Measurements from ENCODE around the gene ASIP. TPM values are rescaled to one million over a fixed set of nuclear protein-coding genes. Genes with fewer than 3 reads are reported as not detected.

The ASIP gene
- polyA plus RNA-seq, 1 donor: 0.63 TPM

DNA sequence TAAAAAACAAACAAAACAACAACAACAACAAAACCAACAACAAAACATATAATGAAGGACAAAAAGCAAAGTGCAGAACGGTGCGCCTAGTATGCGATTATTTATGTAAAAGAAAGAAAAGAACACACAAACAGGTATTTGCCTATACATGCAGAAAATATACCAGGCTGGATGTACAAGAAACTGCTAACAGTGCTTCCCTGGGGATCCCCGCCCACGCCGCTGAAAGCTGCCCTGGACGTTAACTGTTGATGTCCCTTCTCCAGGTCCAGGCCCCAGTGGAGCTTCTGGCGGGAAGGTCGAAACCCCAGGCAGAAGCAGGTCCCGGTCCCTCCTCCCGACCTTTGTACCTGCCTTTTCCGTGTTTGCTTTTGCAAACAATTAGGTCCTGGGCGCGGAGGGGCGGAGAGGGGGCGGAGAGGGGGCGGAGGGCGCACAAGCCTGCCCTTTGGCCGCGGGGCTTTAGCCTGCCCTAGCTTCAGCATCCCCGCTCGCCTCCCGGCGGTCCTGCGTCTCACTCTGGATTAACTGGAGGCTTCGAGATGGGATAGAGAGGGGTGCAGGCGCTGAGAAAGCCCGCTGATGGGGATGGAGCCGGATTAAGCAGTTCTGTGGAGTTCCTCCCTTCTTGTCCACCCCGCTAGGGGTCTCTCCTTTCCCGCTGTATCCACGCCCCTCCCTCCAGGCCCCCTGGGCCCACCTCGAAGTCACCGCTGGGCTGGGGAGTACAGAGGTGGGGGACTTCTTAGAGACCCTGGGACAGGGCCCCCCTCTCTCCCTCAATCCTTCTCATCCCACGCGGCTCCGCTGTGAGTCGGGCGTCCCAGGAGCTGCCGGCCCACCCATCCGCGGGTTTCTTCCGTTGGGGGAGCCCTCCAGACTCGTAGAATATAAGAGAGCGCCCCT, 70.1 kb downstream of the ASIP start:
- DNase-seq (ENCODE audit: low read depth): no peak

GRCh38 chr20:34312024-34312460, 70.8 kb downstream of the ASIP start:
- DNase-seq (ENCODE audit: low read depth): no peak

GRCh38 chr20:34312544-34313217, 71.5 kb downstream of the ASIP start:
- DNase-seq (ENCODE audit: low read depth): peak; percentile 63

- DNase-seq (ENCODE audit: low read depth): no peak
These were observed 74.0 kb downstream of the ASIP start for GRCh38 chr20:34315236-34315635.

DNA sequence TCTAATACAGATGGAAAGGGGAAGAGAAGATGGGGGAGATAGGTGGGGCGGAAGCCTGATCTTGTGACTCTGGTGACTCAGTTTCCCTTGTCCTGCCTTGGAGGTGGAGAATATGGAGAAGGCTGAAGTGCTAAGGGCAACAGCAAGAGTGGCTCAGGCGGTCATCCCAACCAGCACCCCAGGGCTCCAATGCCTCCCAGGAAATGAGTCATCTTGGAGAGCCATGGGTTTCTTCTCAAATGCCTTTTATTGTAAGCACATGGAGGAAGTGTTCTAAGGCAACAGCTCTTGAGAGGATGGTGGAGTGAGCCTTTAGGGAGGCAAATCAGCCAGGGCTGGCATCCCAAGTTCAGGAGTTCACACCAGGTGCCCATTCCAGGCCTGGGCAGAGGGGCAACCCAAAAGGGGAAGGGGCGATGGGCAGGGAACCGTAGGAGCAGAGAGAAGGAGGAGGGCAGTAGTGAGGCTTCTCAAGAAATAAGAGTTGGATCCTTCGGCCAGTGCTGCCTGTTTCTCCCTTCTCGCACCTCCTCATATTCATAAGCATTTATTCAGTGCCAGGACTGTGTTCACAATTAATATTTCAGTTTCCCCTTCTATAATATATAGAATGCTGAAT, 75.1 kb downstream of the ASIP start:
- DNase-seq (ENCODE audit: low read depth): no peak

Other genes with a start within 250 kb of the ASIP start
- gene RALY, start 247.5 kb upstream of the ASIP start, polyA plus RNA-seq (ENCODE audit: insufficient read length): 119 TPM
- 44.0 TPM for gene EIF2S2, start 129.2 kb upstream of the ASIP start, polyA plus RNA-seq (ENCODE audit: insufficient read length)
- gene AHCY, start 61.9 kb downstream of the ASIP start, polyA plus RNA-seq (ENCODE audit: insufficient read length): 219 TPM
- gene ITCH, start 121.8 kb downstream of the ASIP start, polyA plus RNA-seq (ENCODE audit: insufficient read length): 23.9 TPM

All from forelimb muscle (tissue), 1 donor.